ENCODE data around the gene KIAA1217.

Gene KIAA1217

DNA sequence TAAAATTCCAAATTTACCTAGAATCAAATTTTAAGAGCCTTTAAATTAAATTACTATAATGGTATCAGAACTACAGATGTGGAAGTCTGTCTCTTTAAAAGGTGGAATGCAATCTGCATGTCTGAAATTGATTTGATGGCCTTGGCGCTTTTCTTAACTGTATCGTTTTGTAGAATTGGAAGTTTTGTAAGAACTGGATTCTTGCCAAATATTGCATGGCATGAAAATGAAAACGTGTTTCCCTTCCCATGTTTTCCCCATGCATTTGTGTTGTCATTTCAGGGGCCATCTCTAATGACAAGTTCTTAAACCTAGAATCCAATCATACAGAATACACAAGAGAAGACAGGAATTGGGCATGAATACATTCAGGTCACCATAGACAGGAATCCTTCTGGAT, 162.5 kb downstream of the KIAA1217 start:
- no peak for DNase-seq (ENCODE audit: low read depth in 2 of 2)

DNA sequence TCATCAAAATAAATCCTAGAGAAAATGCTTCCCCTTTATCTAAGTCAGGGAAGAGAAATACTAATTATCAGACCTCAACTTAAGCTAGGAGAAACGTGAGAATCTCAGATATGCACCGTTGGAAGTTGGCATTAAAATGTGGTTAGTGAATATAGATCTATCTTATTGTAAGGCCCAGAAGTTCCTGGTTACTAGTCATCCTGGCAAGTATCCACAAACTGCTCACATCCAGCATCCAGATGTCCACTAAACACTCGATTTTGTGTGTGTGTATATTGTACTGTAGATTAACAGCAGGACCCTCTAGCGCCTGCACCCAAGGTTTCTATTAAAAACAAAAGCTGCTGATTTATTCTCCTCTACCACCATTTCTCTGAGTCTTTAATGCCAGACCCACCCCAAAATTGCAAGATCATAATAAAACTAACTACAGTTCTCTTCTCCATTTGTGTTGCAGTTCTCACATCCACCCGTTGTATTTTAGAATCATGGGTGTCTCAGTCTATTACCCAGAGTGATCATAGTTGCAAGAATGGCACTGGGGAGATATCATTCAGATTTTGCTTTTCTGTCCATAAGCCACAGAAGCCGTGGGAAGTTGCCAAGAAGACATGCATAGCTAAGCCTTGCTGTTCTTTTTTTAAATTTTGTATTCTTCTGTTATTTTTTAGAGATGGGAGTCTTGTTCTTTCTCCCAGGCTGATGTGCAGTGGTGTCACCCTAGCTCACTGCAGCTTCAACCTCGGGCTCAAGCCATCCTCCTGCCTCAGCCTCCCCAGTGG, 165.4 kb downstream of the KIAA1217 start:
- no peak for DNase-seq (ENCODE audit: low read depth in 2 of 2)

DNA sequence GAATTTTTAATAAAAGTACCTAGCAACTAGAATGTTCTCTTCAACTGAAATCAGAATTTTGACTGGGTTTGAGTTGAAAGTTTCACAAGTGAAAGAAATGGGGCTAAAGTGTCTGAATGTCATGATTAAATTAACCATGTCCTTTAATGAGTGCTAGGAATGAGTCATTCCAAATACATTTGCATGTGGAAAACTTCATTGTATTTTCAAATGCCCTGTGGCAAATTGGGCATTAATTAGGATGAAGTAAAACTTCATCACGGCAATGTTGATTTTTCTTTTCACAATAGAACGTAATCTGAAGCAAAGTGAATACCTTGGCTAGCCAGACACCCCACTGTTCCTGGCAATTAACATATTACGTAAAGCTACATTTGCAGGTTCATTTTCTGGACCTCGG, 166.6 kb downstream of the KIAA1217 start:
- DNase-seq (ENCODE audit: low read depth in 2 of 2) = no peak

DNA sequence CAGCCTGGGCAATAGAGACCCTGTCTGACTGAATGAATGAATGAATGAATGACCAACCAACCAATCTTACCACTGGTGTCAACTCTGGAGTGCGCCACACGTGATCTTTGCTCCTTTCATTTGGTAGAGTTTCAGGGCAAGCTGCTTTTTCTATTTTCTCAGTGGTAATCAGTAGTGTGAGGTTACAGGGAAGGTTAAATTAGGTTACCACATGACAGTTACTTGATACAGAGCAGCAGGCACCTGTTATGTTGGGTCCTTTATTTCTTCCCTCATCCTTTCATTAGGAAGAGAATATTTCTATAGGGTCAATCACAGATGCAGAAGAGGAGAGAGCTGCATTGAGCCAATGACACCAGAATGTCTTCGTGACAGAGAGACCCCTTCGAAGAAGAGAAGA, 167.8 kb downstream of the KIAA1217 start:
- DNase-seq (ENCODE audit: low read depth in 2 of 2) = no peak

DNA sequence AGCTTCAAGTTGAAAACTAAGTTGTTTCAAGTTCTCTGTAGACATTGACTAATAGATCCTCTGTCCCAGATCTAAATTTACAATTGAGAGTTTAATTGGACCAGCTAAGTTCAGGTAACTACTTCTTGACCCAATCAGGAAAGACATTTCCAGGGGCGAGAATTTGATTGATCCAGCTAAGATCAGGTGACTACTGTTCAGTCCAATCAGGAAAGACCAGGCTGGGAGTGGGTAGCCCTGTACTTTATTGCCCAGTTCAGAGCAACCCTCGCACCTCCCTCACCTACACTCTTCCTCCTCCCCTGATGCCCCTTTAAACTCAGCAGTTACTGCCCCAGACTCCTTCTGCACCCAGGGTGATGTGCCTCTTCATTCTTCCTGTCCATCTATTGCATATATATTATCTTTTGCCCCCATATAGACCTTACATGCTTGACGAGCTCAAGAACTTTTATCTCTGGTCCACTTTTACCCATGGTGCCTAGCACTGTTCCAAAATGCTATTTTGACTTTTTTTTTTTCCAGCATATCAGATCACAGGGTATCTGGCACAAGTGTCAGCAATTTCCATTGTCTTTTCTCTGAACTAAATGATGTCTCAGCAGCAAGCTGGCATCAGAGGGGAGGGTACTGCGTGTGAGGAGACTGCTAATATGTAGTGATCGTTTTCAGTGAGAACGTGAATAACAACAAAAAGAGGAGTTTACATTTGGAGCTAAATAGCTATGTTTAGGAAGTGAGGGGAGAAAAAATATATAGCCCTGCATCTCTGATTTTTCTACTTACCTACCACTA, 169.4 kb downstream of the KIAA1217 start:
- no peak for DNase-seq (ENCODE audit: low read depth in 2 of 2)

DNA sequence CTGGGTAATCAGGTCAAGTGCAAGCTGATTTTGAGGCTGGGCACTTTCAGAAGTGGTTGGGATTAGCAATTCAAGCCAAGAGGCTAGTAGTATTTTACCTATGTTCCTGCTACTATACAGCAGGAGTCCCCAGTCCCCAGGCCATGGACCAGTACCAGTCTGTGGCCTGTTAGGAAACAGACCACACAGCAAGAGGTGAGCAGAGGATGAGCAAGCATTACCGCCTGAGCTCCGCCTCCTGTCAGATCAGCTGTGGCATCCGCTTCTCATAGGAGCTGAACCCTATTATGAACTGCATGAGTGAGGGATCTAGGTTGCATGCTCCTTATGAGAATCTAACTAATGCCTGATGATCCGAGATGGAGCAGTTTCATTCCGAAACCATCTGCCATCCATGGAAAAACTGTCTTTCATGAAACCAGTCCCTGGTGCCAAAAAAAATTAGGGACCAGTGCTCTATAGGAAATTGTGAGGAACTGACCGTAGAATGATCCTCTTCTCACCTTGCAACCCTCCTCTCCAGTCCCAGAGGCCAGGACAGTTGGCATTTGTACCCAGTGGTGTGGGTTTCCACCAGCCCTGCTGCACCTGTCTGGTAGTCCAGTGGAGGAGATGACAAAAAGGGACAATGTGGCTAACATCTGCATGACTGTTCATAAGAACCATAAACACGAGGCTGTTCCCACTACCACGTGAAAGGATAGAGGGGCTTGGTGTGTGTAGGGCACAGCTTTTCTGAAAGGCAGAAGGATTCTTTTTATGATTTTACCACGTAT, 172.5 kb downstream of the KIAA1217 start:
- no peak for DNase-seq (ENCODE audit: low read depth in 2 of 2)

DNA sequence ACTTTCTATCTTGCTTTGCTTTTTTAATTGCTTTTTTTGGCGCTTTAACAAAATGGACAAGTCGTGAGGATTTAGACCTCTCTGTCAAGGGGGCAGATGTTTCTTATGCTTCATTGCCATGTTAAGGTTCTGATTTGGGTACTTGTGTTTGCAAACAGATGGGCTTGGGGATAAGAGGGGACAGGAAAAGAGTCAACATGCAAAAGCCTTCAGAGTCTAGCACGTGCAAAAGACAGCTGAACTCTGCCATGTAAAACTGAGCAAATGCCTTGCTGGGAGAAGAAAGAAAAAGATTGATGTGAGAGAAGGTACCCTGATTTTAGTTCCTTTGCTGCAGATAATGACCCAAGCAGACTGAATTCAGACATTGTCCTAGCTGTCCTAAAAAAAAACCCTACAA, 173.1 kb downstream of the KIAA1217 start:
- no peak for DNase-seq (ENCODE audit: low read depth in 2 of 2)

DNA sequence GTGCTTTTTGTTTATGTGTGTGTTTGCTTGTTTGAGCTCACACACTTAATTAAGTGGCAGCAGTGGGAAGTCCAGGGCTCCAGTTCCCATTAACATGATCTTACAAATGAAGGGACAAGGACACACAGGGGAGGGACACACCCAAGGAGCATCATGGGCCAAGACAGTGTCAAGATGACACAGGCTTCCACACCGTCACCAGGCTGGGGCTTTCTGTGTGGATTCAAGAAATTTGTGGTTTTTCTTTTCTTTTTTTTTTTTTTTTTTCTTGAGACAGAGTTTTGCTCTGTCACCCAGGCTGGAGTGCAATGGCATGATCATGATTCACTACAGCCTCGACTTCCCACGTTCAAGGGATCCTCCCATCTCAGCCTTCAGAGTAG, 173.6 kb downstream of the KIAA1217 start:
- no peak for DNase-seq (ENCODE audit: low read depth in 2 of 2)

DNA sequence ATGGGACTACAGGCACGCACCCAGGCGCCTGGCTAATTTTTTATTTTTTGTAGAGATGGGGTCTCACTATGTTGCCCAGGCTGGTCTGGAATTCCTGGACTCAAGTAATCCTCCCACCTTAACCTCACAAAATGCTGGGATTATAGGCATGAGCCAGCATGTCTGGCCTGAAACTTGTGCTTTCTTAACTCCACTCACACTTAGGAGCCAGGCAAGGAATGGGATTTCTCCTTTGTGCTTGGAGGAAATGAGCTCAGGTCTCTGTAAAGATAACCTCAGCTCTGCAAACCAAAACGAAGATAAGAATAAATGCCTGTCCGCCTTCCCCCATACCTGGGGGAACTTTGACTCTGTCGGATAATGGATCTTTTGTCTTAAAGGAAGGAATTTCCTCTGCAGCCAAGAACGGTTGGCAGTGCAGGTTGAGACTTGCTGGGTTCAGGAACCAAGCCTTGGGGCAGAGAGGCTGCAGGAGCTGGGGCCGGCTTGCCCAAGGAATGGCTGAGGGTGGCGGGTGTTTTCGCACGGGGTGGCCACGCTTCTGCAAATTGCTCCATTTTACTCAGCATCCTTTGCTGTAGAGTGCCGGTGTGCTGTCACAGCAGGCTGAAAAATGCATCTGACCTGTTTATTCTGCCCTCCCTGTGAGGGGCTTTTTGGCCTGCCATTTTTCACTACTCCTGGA, 174.2 kb downstream of the KIAA1217 start:
- no peak for DNase-seq (ENCODE audit: low read depth in 2 of 2)

DNA sequence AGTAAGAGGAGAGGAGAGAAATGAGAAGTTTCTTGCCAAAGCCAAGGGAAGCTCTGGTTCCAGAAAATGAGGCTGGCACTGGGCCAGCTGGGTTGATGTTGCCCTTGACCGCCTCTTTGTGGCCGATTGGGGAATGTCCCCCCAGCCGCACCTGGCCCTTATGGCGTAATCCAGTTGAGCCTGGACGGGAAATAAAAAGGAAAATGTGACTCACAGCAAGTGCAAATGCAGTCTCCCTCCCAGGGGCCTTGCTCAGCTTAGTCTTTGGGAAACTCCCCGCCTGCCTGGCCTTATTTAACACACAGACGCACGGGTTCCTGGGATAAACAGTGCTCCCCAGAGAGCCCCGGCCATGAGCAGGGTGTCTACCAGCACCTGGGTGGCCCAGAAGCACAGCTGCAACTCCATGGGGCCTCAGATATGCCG, 174.8 kb downstream of the KIAA1217 start:
- no peak for DNase-seq (ENCODE audit: low read depth in 2 of 2)

DNA sequence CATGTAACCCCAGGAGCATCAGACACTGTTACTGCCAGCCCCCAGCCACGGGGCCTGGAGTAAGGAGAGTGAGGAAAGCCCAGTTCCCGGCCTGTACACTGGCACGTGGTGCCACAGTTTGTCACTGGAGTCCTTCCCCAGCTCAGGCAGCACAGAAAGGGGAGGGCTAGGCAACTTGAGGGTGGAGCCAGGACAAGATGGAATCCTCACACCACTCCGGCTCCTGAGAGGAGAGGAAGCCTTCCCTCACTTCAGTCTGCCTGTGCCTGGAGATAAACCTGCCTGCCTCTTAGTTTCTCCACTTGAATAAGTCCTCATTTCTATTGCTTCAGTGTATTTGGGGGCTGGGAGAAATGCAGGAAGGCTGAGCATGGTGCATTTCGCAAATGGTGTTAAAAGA, 176.0 kb downstream of the KIAA1217 start:
- no peak for DNase-seq (ENCODE audit: low read depth in 2 of 2)

DNA sequence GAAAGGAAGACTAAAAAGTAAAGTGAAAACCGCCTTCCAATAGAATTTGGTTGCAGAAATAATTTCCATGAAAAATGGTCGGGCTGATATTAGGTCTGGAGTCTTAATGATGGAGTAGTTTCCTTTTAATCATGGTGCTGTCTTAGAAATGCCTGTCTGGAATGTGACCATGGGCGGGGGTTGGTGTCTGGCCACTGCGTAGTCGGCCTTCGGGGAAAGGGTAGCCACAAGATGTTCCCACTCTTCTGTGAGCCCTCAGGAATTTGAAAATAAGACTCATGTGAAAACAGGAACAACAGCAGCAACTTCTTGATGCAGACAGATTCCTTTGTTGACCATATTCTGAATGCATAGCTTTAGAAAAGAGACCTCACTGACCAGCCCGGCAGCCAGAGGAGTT, 176.8 kb downstream of the KIAA1217 start:
- no peak for DNase-seq (ENCODE audit: low read depth in 2 of 2)

DNA sequence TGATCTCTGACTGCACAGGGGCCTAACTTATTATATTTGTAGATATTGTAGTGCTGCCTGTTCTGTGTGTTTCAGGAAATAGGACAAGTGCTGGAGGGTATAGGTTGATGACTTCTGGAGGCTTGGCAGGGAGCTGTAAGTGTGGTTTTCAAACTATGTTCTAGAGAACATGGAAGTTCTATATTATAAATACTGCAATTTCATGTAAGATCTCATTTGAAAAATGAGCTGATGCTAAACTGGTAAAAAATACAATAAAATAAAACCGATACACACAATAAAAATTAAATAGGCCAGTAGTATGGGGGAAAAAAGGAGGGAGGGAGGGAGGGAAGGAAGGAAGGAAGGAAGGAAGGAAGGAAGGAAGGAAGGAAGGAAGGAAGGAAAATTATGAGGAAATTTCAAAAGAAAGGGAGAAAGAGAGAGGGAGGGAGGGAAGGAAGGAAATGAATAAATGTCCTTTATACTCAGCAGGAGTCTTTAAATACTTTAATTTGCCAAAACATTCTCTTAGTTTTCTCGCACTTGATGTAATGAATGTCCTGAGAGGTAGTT, 181.3 kb downstream of the KIAA1217 start:
- no peak for DNase-seq (ENCODE audit: low read depth in 2 of 2)

DNA sequence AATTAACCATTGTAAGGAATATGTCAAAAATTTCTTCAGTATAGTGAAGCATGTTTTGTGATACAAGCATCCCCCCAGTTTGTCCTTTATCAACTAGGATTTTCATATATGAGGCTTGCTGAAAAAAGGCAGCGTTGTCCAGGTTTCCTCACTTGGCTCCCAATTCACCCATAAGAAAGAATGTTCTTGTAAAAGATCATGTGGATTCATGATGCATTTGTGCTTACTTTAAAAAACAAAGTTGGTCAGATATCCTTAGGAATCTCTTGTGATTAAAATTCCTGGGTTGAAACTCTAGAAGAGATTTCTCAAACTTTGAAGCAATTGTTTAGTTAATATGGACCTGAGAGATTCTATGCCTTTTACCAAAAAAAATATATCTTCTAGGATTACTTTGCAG, 181.8 kb downstream of the KIAA1217 start:
- DNase-seq (ENCODE audit: low read depth in 2 of 2) = no peak

DNA sequence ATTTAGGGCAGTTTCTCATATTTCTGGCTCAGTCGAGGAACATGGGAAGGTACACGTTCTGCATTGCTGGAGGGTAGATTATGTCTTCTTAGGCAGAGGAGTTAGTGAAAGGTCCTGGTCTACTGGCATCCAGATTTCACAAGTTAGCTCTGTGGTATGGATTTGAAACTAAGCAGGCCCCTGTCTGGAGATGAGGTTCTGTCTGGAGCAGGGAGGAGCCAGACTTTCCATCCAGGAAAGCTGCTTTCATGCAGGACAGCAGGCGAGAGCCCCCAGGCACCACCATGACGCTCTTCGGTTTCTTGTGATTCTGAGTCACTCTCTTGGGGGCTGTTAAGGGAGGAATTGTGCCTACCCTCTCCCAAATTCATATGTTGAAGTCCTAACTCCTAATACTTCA, 184.3 kb downstream of the KIAA1217 start:
- DNase-seq (ENCODE audit: low read depth in 2 of 2) = no peak

DNA sequence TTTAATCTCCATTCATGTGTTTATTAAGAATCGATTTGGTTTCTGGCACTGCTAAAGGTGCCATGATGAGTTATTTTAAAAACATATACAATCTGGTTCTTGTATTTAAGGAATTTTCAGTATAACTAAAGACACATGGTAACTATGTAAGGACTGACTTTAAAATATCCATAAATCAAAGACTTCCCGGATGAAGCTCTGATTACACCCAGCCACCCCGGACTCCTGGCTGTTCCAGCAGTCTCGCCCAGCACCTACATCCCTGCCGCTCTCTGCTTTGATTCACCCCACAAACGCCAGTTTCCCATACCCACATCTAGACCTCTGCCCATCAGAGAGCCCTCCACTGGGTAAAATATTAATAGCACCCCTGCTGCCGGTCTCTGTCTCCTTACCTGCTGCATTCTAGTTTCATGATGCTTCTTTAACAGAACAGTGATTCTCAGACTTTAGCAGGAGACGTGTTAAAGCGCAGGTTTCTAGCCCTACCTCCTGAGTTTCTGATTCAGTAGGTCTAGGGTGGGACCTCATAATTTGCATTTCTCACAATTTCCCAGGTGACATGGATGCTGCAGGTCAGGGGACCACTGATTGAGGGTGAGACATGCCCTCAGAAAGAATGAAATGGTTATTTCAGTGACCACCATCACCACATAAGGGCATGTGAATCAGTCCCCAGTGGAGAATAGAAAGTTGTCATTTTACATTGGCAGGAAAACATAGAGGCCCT, 185.7 kb downstream of the KIAA1217 start:
- no peak for DNase-seq (ENCODE audit: low read depth in 2 of 2)

DNA sequence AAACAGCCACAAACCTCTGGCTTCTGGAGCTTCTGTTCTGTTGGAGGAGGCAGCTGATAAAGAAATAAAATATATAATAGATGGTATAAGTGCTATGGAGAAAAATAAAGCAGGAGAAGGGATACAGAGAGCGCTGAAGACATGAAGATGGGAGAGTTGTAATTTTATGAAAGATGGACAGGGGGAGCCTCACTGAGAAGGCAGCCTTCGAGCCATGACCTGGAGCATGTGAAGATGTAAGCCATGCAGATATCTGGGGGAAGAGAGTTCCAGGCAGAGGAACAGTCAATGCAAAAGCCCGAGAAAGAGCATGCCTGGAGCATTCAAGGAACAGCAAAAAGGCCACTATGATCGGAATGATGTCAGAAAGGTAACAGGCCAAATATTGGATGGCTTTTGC, 187.5 kb downstream of the KIAA1217 start:
- DNase-seq (ENCODE audit: low read depth in 2 of 2) = no peak

DNA sequence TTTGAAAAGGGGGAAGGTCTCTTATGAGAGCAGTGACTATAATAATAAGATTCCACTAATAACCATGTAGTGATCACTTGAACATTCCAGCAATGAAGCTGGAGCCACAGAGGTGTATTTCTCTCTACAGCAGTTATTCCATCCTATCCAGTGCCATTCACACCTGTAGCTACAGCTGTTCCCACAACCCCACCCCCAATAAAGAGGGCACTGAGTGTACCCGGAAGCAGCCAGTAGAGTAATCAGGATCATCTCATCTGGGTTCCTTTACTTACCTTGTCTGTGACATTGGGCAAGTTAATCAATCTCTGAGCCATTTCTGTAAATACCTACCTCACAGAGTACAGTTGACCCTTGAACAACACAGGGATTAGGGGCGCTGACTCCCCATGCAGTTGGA, 188.7 kb downstream of the KIAA1217 start:
- DNase-seq (ENCODE audit: low read depth in 2 of 2) = no peak

DNA sequence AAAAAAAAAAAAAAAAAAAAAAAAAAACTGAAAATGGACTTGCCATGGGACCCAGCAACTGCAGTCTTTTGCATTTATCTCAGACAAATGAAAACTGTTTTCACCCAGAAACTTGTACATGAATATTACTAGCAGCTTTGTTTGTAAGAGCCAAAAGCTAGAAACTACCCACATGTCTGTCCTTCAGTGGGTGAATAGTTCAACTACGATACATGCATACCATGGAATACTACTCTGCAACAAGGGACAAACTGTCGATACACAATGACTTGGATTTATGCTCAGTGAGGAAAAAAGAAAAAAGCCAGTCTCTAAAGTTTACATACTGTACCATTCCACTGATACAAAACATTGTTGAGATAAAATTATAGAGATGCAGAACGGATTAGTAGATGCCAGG, 195.6 kb downstream of the KIAA1217 start:
- no peak for DNase-seq (ENCODE audit: low read depth in 2 of 2)

DNA sequence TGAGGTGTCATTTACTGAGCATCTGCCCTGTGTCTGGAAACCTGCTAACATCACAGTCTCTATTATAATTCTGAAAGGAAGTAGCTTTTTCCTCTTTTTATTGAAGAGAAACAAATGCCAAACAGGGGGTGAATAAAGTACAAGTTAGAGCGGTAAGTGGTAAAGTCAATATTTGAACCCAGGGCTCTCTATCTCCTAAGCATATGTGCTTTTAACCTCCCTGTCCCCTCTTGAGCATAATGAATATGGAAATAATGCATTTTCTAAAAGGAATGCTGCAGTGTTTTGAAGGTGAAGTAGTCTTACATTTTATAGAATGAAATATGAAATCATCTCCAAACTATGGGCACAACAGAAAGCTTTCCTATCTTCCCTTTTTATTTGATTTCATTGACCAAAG, 196.7 kb downstream of the KIAA1217 start:
- no peak for DNase-seq (ENCODE audit: low read depth in 2 of 2)
